ENCODE data around the gene ZHX3. TPM values are rescaled to one million over a fixed set of nuclear protein-coding genes. Genes with fewer than 3 reads are reported as not detected.

ZHX3 gene
- total and polyA plus RNA-seq, 10 donors = 1.6 to 26.7 (median 12.3) TPM

- no peaks in the 10 kb centered on the region for H3K9me3 ChIP-seq
- TF ChIP-seq POLR2A (IDR thresholded peaks at IDR 0.05) (no peak), CTCF (IDR thresholded peaks at IDR 0.05 in 8 of 11, conservative IDR thresholded peaks at IDR 0.05 in 3 of 11) (no peak), POLR2AphosphoS5 (IDR thresholded peaks at IDR 0.05) (no peak)
- intact Hi-C loops (cut with DNase I; ENCODE audit: low total_unique reads) = no loop called here
- no peak overlapping the region for H3K27ac ChIP-seq
- no peaks in the 10 kb centered on the region for H3K27me3 ChIP-seq (replicated peaks in 1 of 7)
- no peak for DNase-seq
- H3K4me3 ChIP-seq = no peak overlapping the region
- H3K36me3 ChIP-seq = peaks cover 0 to 16% (median 0%) of the 10 kb centered on the region in 6 donors
- H3K4me1 ChIP-seq = no peaks in the 10 kb centered on the region
Observed at GRCh38 chr20:41353530-41353929, 36.0 kb upstream of the ZHX3 start.

GRCh38 chr20:41352666-41353065 is 35.1 kb upstream of the ZHX3 start:
- intact Hi-C loops (cut with DNase I; ENCODE audit: low total_unique reads) = no loop called here
- H3K4me1 ChIP-seq = no peaks in the 10 kb centered on the region
- TF ChIP-seq POLR2AphosphoS5 (IDR thresholded peaks at IDR 0.05) (no peak), CTCF (IDR thresholded peaks at IDR 0.05 in 8 of 11, conservative IDR thresholded peaks at IDR 0.05 in 3 of 11) (no peak), POLR2A (IDR thresholded peaks at IDR 0.05) (no peak)
- H3K27me3 ChIP-seq (replicated peaks in 1 of 7) = no peaks in the 10 kb centered on the region
- H3K36me3 ChIP-seq = peaks cover 0 to 7% (median 0%) of the 10 kb centered on the region in 6 donors
- H3K9me3 ChIP-seq = no peaks in the 10 kb centered on the region
- DNase-seq = no peak
- no peak overlapping the region for H3K27ac ChIP-seq
- H3K4me3 ChIP-seq = no peak overlapping the region
- 62 to 75% (median 64%) methylated on average over 5 of the region's 5 CpGs for WGBS, 5 donors

- no peaks in the 10 kb centered on the region for H3K27me3 ChIP-seq (replicated peaks in 1 of 7)
- no peak overlapping the region for H3K4me3 ChIP-seq
- H3K27ac ChIP-seq = no peak overlapping the region
- H3K4me1 ChIP-seq = no peaks in the 10 kb centered on the region
- no peaks in the 10 kb centered on the region for H3K9me3 ChIP-seq
- intact Hi-C loops (cut with DNase I; ENCODE audit: low total_unique reads) = no loop called here
- DNase-seq = no peak
- WGBS, 5 donors = 74 to 100% (median 85%) methylated on average over 3 to 4 of the region's 4 CpGs
- H3K36me3 ChIP-seq = peaks cover 0 to 6% (median 0%) of the 10 kb centered on the region in 6 donors
- TF ChIP-seq POLR2A (IDR thresholded peaks at IDR 0.05) = no peak
- no peak for TF ChIP-seq POLR2AphosphoS5 (IDR thresholded peaks at IDR 0.05)
- TF ChIP-seq CTCF (IDR thresholded peaks at IDR 0.05 in 8 of 11, conservative IDR thresholded peaks at IDR 0.05 in 3 of 11) = no peak
Observed at GRCh38 chr20:41352106-41352505, 34.6 kb upstream of the ZHX3 start.

DNA sequence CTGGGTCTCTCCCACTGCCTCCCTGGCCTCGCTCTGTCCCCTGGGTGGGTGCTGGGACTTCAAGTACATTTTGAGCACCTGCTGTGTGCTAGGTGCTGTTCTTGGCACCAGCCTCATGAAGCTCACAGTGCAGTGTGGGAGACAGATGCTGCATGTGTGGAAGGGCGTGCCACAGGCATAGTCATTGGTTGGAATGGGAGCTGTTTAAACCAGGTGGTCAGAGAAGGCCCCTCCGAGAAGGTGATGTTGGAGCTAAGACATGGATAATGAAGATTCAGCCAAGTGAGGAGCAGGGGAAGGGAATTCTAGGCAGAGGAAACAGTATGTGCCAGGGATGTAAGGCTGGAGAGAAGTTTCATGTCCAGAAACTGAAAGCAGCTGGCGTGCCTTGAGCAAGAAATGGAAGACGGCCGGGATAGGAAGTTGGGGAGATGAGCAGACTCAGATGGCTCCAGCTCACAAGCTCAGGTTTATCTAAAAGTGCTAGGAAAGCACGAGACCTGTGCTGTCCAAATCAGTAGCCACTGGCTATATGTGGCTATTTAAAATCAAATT is 33.0 kb upstream of the ZHX3 start:
- WGBS, 5 donors = 73 to 81% (median 80%) methylated on average over 7 of the region's 7 CpGs
- DNase-seq = no peak
- H3K27me3 ChIP-seq (replicated peaks in 1 of 7) = no peaks in the 10 kb centered on the region
- H3K4me1 ChIP-seq = no peaks in the 10 kb centered on the region
- H3K9me3 ChIP-seq = no peaks in the 10 kb centered on the region
- H3K36me3 ChIP-seq = peaks cover 0 to 6% (median 0%) of the 10 kb centered on the region in 6 donors
- H3K4me3 ChIP-seq = no peak overlapping the region
- H3K27ac ChIP-seq = no peak overlapping the region
- intact Hi-C loops (cut with DNase I; ENCODE audit: low total_unique reads) = no loop called here
- TF ChIP-seq POLR2AphosphoS5 (IDR thresholded peaks at IDR 0.05) = no peak
- TF ChIP-seq CTCF (IDR thresholded peaks at IDR 0.05 in 8 of 11, conservative IDR thresholded peaks at IDR 0.05 in 3 of 11) = no peak
- no peak for TF ChIP-seq POLR2A (IDR thresholded peaks at IDR 0.05)

All from spleen (tissue), 11 donors.